ENCODE measurements around the gene CEACAM5.
A peak's percentile ranks its signal among the peaks of the same experiment; 100 is the strongest.

Gene CEACAM5

DNA sequence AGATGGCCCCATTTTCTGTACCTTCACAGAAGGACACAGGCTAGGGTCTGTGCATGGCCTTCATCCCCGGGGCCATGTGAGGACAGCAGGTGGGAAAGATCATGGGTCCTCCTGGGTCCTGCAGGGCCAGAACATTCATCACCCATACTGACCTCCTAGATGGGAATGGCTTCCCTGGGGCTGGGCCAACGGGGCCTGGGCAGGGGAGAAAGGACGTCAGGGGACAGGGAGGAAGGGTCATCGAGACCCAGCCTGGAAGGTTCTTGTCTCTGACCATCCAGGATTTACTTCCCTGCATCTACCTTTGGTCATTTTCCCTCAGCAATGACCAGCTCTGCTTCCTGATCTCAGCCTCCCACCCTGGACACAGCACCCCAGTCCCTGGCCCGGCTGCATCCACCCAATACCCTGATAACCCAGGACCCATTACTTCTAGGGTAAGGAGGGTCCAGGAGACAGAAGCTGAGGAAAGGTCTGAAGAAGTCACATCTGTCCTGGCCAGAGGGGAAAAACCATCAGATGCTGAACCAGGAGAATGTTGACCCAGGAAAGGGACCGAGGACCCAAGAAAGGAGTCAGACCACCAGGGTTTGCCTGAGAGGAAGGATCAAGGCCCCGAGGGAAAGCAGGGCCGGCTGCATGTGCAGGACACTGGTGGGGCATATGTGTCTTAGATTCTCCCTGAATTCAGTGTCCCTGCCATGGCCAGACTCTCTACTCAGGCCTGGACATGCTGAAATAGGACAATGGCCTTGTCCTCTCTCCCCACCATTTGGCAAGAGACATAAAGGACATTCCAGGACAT lies 13.4 kb upstream of the CEACAM5 start:
- no peak for DNase-seq (ENCODE audit: low read depth)
- TF ChIP-seq, protein P1, sequence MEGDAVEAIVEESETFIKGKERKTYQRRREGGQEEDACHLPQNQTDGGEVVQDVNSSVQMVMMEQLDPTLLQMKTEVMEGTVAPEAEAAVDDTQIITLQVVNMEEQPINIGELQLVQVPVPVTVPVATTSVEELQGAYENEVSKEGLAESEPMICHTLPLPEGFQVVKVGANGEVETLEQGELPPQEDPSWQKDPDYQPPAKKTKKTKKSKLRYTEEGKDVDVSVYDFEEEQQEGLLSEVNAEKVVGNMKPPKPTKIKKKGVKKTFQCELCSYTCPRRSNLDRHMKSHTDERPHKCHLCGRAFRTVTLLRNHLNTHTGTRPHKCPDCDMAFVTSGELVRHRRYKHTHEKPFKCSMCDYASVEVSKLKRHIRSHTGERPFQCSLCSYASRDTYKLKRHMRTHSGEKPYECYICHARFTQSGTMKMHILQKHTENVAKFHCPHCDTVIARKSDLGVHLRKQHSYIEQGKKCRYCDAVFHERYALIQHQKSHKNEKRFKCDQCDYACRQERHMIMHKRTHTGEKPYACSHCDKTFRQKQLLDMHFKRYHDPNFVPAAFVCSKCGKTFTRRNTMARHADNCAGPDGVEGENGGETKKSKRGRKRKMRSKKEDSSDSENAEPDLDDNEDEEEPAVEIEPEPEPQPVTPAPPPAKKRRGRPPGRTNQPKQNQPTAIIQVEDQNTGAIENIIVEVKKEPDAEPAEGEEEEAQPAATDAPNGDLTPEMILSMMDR (IDR thresholded peaks at IDR 0.05; ENCODE audit: low read length, missing control alignments): no peak
- no peak overlapping the region for H3K4me3 ChIP-seq (replicated peaks; ENCODE audit: low read depth, low read length)

DNA sequence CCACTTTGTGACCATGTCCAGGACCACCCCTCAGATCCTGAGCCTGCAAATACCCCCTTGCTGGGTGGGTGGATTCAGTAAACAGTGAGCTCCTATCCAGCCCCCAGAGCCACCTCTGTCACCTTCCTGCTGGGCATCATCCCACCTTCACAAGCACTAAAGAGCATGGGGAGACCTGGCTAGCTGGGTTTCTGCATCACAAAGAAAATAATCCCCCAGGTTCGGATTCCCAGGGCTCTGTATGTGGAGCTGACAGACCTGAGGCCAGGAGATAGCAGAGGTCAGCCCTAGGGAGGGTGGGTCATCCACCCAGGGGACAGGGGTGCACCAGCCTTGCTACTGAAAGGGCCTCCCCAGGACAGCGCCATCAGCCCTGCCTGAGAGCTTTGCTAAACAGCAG lies 12.7 kb upstream of the CEACAM5 start:
- no peak for DNase-seq (ENCODE audit: low read depth)
- no peak overlapping the region for H3K4me3 ChIP-seq (replicated peaks; ENCODE audit: low read depth, low read length)
- TF ChIP-seq, protein P1 (IDR thresholded peaks at IDR 0.05; ENCODE audit: low read length, missing control alignments): no peak

DNA sequence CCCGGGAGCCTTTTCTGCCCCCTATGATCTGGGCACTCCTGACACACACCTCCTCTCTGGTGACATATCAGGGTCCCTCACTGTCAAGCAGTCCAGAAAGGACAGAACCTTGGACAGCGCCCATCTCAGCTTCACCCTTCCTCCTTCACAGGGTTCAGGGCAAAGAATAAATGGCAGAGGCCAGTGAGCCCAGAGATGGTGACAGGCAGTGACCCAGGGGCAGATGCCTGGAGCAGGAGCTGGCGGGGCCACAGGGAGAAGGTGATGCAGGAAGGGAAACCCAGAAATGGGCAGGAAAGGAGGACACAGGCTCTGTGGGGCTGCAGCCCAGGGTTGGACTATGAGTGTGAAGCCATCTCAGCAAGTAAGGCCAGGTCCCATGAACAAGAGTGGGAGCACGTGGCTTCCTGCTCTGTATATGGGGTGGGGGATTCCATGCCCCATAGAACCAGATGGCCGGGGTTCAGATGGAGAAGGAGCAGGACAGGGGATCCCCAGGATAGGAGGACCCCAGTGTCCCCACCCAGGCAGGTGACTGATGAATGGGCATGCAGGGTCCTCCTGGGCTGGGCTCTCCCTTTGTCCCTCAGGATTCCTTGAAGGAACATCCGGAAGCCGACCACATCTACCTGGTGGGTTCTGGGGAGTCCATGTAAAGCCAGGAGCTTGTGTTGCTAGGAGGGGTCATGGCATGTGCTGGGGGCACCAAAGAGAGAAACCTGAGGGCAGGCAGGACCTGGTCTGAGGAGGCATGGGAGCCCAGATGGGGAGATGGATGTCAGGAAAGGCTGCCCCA lies 11.8 kb upstream of the CEACAM5 start:
- peak; percentile 3 for DNase-seq (ENCODE audit: low read depth)
- TF ChIP-seq, protein P1 (IDR thresholded peaks at IDR 0.05; ENCODE audit: low read length, missing control alignments): no peak
- no peak overlapping the region for H3K4me3 ChIP-seq (replicated peaks; ENCODE audit: low read depth, low read length)

DNA sequence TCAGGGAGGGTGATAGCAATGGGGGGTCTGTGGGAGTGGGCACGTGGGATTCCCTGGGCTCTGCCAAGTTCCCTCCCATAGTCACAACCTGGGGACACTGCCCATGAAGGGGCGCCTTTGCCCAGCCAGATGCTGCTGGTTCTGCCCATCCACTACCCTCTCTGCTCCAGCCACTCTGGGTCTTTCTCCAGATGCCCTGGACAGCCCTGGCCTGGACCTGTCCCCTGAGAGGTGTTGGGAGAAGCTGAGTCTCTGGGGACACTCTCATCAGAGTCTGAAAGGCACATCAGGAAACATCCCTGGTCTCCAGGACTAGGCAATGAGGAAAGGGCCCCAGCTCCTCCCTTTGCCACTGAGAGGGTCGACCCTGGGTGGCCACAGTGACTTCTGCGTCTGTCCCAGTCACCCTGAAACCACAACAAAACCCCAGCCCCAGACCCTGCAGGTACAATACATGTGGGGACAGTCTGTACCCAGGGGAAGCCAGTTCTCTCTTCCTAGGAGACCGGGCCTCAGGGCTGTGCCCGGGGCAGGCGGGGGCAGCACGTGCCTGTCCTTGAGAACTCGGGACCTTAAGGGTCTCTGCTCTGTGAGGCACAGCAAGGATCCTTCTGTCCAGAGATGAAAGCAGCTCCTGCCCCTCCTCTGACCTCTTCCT lies 11.1 kb upstream of the CEACAM5 start:
- H3K4me3 ChIP-seq (replicated peaks; ENCODE audit: low read depth, low read length): no peak overlapping the region
- no peak for DNase-seq (ENCODE audit: low read depth)
- TF ChIP-seq, protein P1 (IDR thresholded peaks at IDR 0.05; ENCODE audit: low read length, missing control alignments): no peak

DNA sequence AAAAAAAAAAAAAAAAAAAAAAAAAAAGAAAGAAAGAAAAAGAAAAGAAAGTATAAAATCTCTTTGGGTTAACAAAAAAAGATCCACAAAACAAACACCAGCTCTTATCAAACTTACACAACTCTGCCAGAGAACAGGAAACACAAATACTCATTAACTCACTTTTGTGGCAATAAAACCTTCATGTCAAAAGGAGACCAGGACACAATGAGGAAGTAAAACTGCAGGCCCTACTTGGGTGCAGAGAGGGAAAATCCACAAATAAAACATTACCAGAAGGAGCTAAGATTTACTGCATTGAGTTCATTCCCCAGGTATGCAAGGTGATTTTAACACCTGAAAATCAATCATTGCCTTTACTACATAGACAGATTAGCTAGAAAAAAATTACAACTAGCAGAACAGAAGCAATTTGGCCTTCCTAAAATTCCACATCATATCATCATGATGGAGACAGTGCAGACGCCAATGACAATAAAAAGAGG lies 9.6 kb upstream of the CEACAM5 start:
- no peak for DNase-seq (ENCODE audit: low read depth)
- TF ChIP-seq, protein P1 (IDR thresholded peaks at IDR 0.05; ENCODE audit: low read length, missing control alignments): no peak
- H3K4me3 ChIP-seq (replicated peaks; ENCODE audit: low read depth, low read length): no peak overlapping the region

DNA sequence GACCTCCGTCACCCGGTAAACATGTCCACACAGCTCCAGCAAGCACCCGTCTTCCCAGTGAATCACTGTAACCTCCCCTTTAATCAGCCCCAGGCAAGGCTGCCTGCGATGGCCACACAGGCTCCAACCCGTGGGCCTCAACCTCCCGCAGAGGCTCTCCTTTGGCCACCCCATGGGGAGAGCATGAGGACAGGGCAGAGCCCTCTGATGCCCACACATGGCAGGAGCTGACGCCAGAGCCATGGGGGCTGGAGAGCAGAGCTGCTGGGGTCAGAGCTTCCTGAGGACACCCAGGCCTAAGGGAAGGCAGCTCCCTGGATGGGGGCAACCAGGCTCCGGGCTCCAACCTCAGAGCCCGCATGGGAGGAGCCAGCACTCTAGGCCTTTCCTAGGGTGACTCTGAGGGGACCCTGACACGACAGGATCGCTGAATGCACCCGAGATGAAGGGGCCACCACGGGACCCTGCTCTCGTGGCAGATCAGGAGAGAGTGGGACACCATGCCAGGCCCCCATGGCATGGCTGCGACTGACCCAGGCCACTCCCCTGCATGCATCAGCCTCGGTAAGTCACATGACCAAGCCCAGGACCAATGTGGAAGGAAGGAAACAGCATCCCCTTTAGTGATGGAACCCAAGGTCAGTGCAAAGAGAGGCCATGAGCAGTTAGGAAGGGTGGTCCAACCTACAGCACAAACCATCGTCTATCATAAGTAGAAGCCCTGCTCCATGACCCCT lies 9.0 kb upstream of the CEACAM5 start:
- DNase-seq (ENCODE audit: low read depth): no peak
- H3K4me3 ChIP-seq (replicated peaks; ENCODE audit: low read depth, low read length): no peak overlapping the region
- TF ChIP-seq, protein P1 (IDR thresholded peaks at IDR 0.05; ENCODE audit: low read length, missing control alignments): no peak

Data from fibroblast of pulmonary artery (primary cell).